ENCODE data around the gene TMEM256. TPM values are rescaled to one million over a fixed set of nuclear protein-coding genes. Genes with fewer than 3 reads are reported as not detected.

TMEM256 gene
- total and polyA plus RNA-seq, 9 of the 15 experiments (the other 6 are each of a cell fraction or from before 2014, with no cell fraction given), result 43.4 to 177 (median 68.5) TPM

DNA sequence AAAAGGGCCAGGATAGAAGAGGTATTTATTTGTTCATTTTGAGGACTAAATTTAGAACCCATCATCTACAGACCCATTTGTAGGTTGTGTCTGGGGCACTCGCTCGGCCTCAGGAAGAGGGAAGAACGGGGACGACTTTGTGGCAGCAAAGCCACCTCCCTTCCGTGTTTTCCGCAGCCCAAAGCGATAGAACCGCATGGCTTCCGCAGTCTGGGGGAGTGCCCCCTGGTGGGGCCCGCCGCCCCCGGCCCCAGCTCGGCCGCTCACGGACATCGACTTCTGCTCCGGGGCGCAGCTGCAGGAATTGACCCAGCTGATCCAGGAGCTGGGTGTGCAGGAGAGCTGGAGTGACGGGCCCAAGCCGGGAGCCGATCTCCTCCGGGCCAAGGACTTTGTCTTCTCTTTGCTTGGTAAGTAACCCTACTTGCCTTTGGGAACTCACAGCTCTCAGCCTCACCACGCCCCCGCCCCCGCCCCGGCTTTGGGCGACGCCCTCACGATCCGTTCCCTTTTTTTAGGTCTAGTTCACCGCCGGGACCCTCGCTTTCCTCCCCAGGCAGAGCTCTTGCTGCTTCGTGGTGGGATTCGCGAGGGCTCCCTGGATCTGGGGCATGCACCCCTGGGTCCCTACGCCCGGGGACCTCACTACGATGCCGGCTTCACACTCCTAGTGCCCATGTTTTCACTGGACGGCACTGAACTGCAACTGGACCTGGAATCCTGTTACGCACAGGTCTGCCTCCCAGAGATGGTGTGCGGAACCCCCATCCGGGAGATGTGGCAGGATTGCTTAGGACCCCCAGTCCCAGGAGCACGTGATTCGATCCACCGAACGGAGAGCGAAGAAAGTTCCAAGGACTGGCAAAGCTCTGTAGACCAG, 32.0 kb upstream of the TMEM256 start (continued):
- TF ChIP-seq AFF1 (IDR thresholded peaks at IDR 0.05; ENCODE audit: low read depth in 1 of 2, partially characterized antibody in 2 of 2), result no peak
- TF ChIP-seq KDM5B (IDR thresholded peaks at IDR 0.05; ENCODE audit: insufficient replicate concordance, low read depth, low read length), result no peak
- TF ChIP-seq ZKSCAN8 (CRISPR knock-in tag; IDR thresholded peaks at IDR 0.05), result no peak
- TF ChIP-seq NFIX (CRISPR knock-in tag; IDR thresholded peaks at IDR 0.05; ENCODE audit: low read depth), result no peak
- TF ChIP-seq JUN (IDR thresholded peaks at IDR 0.05; ENCODE audit: borderline replicate concordance, low read depth, low read length), result no peak
- no peak for TF ChIP-seq JUN (CRISPR knock-in tag; IDR thresholded peaks at IDR 0.05; ENCODE audit: borderline replicate concordance)
- TF ChIP-seq, protein P1, sequence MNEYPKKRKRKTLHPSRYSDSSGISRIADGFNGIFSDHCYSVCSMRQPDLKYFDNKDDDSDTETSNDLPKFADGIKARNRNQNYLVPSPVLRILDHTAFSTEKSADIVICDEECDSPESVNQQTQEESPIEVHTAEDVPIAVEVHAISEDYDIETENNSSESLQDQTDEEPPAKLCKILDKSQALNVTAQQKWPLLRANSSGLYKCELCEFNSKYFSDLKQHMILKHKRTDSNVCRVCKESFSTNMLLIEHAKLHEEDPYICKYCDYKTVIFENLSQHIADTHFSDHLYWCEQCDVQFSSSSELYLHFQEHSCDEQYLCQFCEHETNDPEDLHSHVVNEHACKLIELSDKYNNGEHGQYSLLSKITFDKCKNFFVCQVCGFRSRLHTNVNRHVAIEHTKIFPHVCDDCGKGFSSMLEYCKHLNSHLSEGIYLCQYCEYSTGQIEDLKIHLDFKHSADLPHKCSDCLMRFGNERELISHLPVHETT (CRISPR knock-in tag; conservative IDR thresholded peaks at IDR 0.05 in 1 of 2, IDR thresholded peaks at IDR 0.05 in 1 of 2), result no peak
- TF ChIP-seq MTF1 (CRISPR knock-in tag; IDR thresholded peaks at IDR 0.05; ENCODE audit: borderline replicate concordance), result no peak
- TF ChIP-seq, protein P2, sequence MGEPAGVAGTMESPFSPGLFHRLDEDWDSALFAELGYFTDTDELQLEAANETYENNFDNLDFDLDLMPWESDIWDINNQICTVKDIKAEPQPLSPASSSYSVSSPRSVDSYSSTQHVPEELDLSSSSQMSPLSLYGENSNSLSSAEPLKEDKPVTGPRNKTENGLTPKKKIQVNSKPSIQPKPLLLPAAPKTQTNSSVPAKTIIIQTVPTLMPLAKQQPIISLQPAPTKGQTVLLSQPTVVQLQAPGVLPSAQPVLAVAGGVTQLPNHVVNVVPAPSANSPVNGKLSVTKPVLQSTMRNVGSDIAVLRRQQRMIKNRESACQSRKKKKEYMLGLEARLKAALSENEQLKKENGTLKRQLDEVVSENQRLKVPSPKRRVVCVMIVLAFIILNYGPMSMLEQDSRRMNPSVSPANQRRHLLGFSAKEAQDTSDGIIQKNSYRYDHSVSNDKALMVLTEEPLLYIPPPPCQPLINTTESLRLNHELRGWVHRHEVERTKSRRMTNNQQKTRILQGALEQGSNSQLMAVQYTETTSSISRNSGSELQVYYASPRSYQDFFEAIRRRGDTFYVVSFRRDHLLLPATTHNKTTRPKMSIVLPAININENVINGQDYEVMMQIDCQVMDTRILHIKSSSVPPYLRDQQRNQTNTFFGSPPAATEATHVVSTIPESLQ (CRISPR knock-in tag; IDR thresholded peaks at IDR 0.05), result 0 out of 2 replicates have a peak, but pooled peaks have one; percentile 58
- no peak for TF ChIP-seq ZNF431 (CRISPR knock-in tag; IDR thresholded peaks at IDR 0.05)
- TF ChIP-seq E2F4 (CRISPR knock-in tag; IDR thresholded peaks at IDR 0.05; ENCODE audit: low read depth), result no peak
- TF ChIP-seq YY1 (IDR thresholded peaks at IDR 0.05; ENCODE audit: borderline replicate concordance in 1 of 3, control insufficient read depth in 1 of 3, extremely low read depth in 1 of 3, insufficient read depth in 3 of 3, insufficient read length in 1 of 3, insufficient replicate concordance in 2 of 3, low read depth in 1 of 3, low read length in 2 of 3), result peak in 1 of 3 experiments; percentile 60
- TF ChIP-seq MEIS2 (IDR thresholded peaks at IDR 0.05; ENCODE audit: partially characterized antibody), result no peak
- TF ChIP-seq ELF4 (CRISPR knock-in tag; IDR thresholded peaks at IDR 0.05), result no peak
